MCF 10A (cell line): ENCODE results near the gene GCDH. TPM values are rescaled to one million over a fixed set of nuclear protein-coding genes. Genes with fewer than 3 reads are reported as not detected.

Experiments used
- BruUV-seq: library from RNA; stranded (reverse); fragments of 400-500 nt; replicated peaks from 2 replicates; lab custom pipeline; 2021; lab: Mats Ljungman, UMichigan
- CTCF ChIA-PET: fragments of 300-600 bp; sonication (Branson Sonifier 250); formaldehyde crosslinking; extraction: SDS; loops from one replicate; lab custom pipeline; 2021; ENCODE audit warnings: antibody characterized with exemption, inconsistent platforms; lab: Yijun Ruan, JAX
- POLR2A ChIA-PET: fragments of 300-600, 350-650 bp; sonication (Branson Sonifier 250); formaldehyde crosslinking; extraction: SDS; loops from one replicate; lab custom pipeline; 2020; ENCODE audit warnings: antibody characterized with exemption, inconsistent platforms; lab: Yijun Ruan, JAX
- DNase-seq: peaks from one replicate; pipeline ENCODE4 v3.0.0-alpha.2; 2018; ENCODE audit not compliant: unreplicated experiment
- H3K27ac Mint-ChIP-seq: one replicate; pipeline ENCODE4 v1.8.0; 2022; ENCODE audit warnings: mild to moderate bottlenecking, low read depth, mixed read lengths; ENCODE audit not compliant: unreplicated experiment
- H3K27me3 Mint-ChIP-seq: one replicate; pipeline ENCODE4 v1.8.0; 2022; ENCODE audit warnings: mixed read lengths; ENCODE audit not compliant: insufficient read depth, unreplicated experiment
- H3K36me3 Mint-ChIP-seq: one replicate; pipeline ENCODE4 v1.8.0; 2022; ENCODE audit warnings: mild to moderate bottlenecking, moderate library complexity, mixed read lengths; ENCODE audit not compliant: insufficient read depth, unreplicated experiment
- H3K4me1 Mint-ChIP-seq: one replicate; pipeline ENCODE4 v1.8.0; 2022; ENCODE audit warnings: mixed read lengths; ENCODE audit not compliant: insufficient read depth, unreplicated experiment
- H3K4me3 Mint-ChIP-seq: one replicate; pipeline ENCODE4 v1.8.0; 2022; ENCODE audit warnings: mild to moderate bottlenecking, moderate library complexity, mixed read lengths; ENCODE audit not compliant: unreplicated experiment
- H3K9me3 Mint-ChIP-seq: one replicate; pipeline ENCODE4 v1.8.0; 2022; ENCODE audit warnings: mixed read lengths; ENCODE audit not compliant: unreplicated experiment
- CTCF ChIP-seq: fragments of 200-600 bp; IDR thresholded peaks from one replicate; pipeline ENCODE4 v1.8.0; 2022; ENCODE audit warnings: antibody characterized with exemption, mild to moderate bottlenecking; ENCODE audit not compliant: unreplicated experiment
- intact Hi-C: fragments of 100-400 bp; cut with micrococcal nuclease; formaldehyde crosslinking; loops from 2 replicates; pipeline ENCODE4 v1.14.1; 2022
- total RNA-seq: library from RNA; stranded (reverse); gene quantifications from 2 replicates; pipeline ENCODE4 v1.2.3, GENCODE V29; 2022

The GCDH gene
- total RNA-seq, 1 experiment from 2014 or later, result 38.0 TPM

GRCh38 chr19:12932392-12933286 lies 41.7 kb downstream of the GCDH start:
- H3K27me3 Mint-ChIP-seq, result no peaks in the 10 kb centered on the region
- DNase-seq, result no peak
- H3K4me3 Mint-ChIP-seq, result peak overlapping the region; percentile 98
- ChIA-PET CTCF (interaction anchor here (0.7 to 1.7 kb wide), 4 partner anchors 10 to 53 kb away, joined by 3 to 5 read pairs (median 4); no protein-coding TSS in a partner anchor), POLR2A (interaction anchor here (0.6 to 3.1 kb wide), 12 partner anchors 12 to 220 kb away, joined by 3 to 20 read pairs (median 5); partner anchors contain the start of genes DNASE2, GCDH, RAD23A and SYCE2)
- intact Hi-C loops, result no loop called here
- H3K4me1 Mint-ChIP-seq, result peaks cover 12% of the 10 kb centered on the region
- no TSS peak for BruUV-seq
- peaks cover 48% of the 10 kb centered on the region for H3K36me3 Mint-ChIP-seq
- peak overlapping the region; percentile 95 for H3K27ac Mint-ChIP-seq
- no peaks in the 10 kb centered on the region for H3K9me3 Mint-ChIP-seq
- TF ChIP-seq CTCF, result no peak

- peak; percentile 94 for DNase-seq
- no peak for TF ChIP-seq CTCF
- CTCF ChIA-PET, result interaction anchor here (0.6 to 1.4 kb wide), 3 partner anchors 32 to 131 kb away, joined by 3 to 5 read pairs (median 4); no protein-coding TSS in a partner anchor
- Mint-ChIP-seq H3K4me1 (peaks cover 12% of the 10 kb centered on the region), H3K27ac (peak within 1 kb of the TSS; percentile 95), H3K36me3 (peaks cover 44% of the 10 kb centered on the region), H3K27me3 (no peaks in the 10 kb centered on the region), H3K4me3 (peak within 1 kb of the TSS; percentile 98), H3K9me3 (no peaks in the 10 kb centered on the region)
- POLR2A ChIA-PET, result interaction anchor here (0.6 to 3.1 kb wide), 9 partner anchors 13 to 218 kb away, joined by 3 to 20 read pairs (median 7); partner anchors contain the start of genes DNASE2, GCDH, RAD23A and SYCE2
- intact Hi-C loops, result no loop called here
- TSS peak; percentile 62 for BruUV-seq
Measured at GRCh38 chr19:12933287-12934072, 42.5 kb downstream of the GCDH start, which contains the start of gene FARSA. Gene FARSA, minus strand, starts transcription at chr19:12933711. Its CDS starts 15 bp downstream, at chr19:12933696.

GRCh38 chr19:12935071-12935470 lies 44.1 kb downstream of the GCDH start:
- no TSS peak for BruUV-seq
- Mint-ChIP-seq H3K27ac (no peak overlapping the region), H3K27me3 (no peaks in the 10 kb centered on the region), H3K4me1 (peaks cover 19% of the 10 kb centered on the region), H3K9me3 (no peaks in the 10 kb centered on the region), H3K36me3 (peaks cover 46% of the 10 kb centered on the region), H3K4me3 (no peak overlapping the region)
- POLR2A ChIA-PET, result interaction anchor here (0.6 to 3.1 kb wide), 2 partner anchors 19 to 44 kb away, joined by 3 to 20 read pairs; partner anchors contain the start of gene GCDH
- CTCF ChIA-PET, result interaction anchor here (0.6 to 0.7 kb wide), 2 partner anchors 217 to 1150 kb away, joined by 3 read pairs; no protein-coding TSS in a partner anchor
- DNase-seq, result no peak
- intact Hi-C loops, result no loop called here
- no peak for TF ChIP-seq CTCF
